Measurements from ENCODE around the gene SLC12A5. TPM values are rescaled to one million over a fixed set of nuclear protein-coding genes. Genes with fewer than 3 reads are reported as not detected.

The SLC12A5 gene
- total and polyA plus RNA-seq, 9 of the 15 experiments (the other 6 are each of a cell fraction or from before 2014, with no cell fraction given): 0.36 to 7.5 (median 2.1) TPM

GRCh38 chr20:46089417-46090388, 60.7 kb downstream of the SLC12A5 start, which contains the start of gene NCOA5 (continued):
- TF ChIP-seq THAP12 (CRISPR knock-in tag; IDR thresholded peaks at IDR 0.05): peak; percentile 71
- TF ChIP-seq BHLHE40 (IDR thresholded peaks at IDR 0.05; ENCODE audit: low read length): peak; percentile 55
- TF ChIP-seq DACH1 (IDR thresholded peaks at IDR 0.05; ENCODE audit: partially characterized antibody): no peak
- peak; percentile 75 for TF ChIP-seq SOX6 (IDR thresholded peaks at IDR 0.05)
- TF ChIP-seq ZNF507 (tag; conservative IDR thresholded peaks at IDR 0.05): no peak
- TF ChIP-seq MITF (IDR thresholded peaks at IDR 0.05): peak; percentile 66; the same call in 1 of the 2 replicates
- TF ChIP-seq CHD2 (IDR thresholded peaks at IDR 0.05; ENCODE audit: low read depth, low read length): no peak
- TF ChIP-seq TCF7L2 (IDR thresholded peaks at IDR 0.05; ENCODE audit: low read depth, low read length): no peak
- TF ChIP-seq HNRNPK (IDR thresholded peaks at IDR 0.05; ENCODE audit: low read depth, low read length, poor library complexity, severe bottlenecking): peak; percentile 43
- TF ChIP-seq ZNF263 (CRISPR knock-in tag; IDR thresholded peaks at IDR 0.05; ENCODE audit: borderline replicate concordance): peak; percentile 77
- peak; percentile 98 for TF ChIP-seq MYC (IDR thresholded peaks at IDR 0.05; ENCODE audit: low read depth, low read length)
- TF ChIP-seq MYC (CRISPR knock-in tag; IDR thresholded peaks at IDR 0.05; ENCODE audit: borderline replicate concordance, low read depth): no peak
- TF ChIP-seq ZNF609 (CRISPR knock-in tag; IDR thresholded peaks at IDR 0.05; ENCODE audit: borderline replicate concordance): 0 out of 2 replicates have a peak, but pooled peaks have one; percentile 79
- TF ChIP-seq BRCA1 (IDR thresholded peaks at IDR 0.05): no peak
- TF ChIP-seq BRCA1 (CRISPR knock-in tag; IDR thresholded peaks at IDR 0.05): 0 out of 2 replicates have a peak, but pooled peaks have one; percentile 61
- TF ChIP-seq RCOR1 (IDR thresholded peaks at IDR 0.05; ENCODE audit: borderline replicate concordance in 1 of 2, low read depth in 2 of 2, low read length in 2 of 2): peak in 1 of 2 experiments; percentile 62; a peak in 1 of 4 replicates
- TF ChIP-seq CEBPG (CRISPR knock-in tag; IDR thresholded peaks at IDR 0.05): peak; percentile 82
- TF ChIP-seq CEBPG (tag; conservative IDR thresholded peaks at IDR 0.05 in 1 of 2, IDR thresholded peaks at IDR 0.05 in 1 of 2): no peak; a peak in 1 of 4 replicates
- TF ChIP-seq CSDE1 (IDR thresholded peaks at IDR 0.05): peak in 1 of 2 experiments; percentile 94; a peak in 2 of 4 replicates

All from K562 (cell line).